Suppressor macrophage (primary cell): Measurements from ENCODE around the gene EML6.
"Not testable (repeated sequence)": the region's sequence is repeated elsewhere in the genome, so short reads cannot be mapped to it uniquely, and the experiment has no call there.

Experiments used
- DNase-seq, 4 experiments: peaks; one replicate each; pipeline ENCODE4 v3.0.0-alpha.2; 2020 to 2022

EML6 gene

GRCh38 chr2:54853616-54854310 is 130.3 kb downstream of the EML6 start:
- no peak for DNase-seq

- no peak for DNase-seq
These were observed 132.0 kb downstream of the EML6 start for GRCh38 chr2:54855434-54855833.

GRCh38 chr2:54858021-54858681 is 134.7 kb downstream of the EML6 start:
- peak in 2 of 4 experiments; percentile 4 to 22 for DNase-seq

GRCh38 chr2:54859416-54859815 is 136.0 kb downstream of the EML6 start:
- DNase-seq = no peak

- DNase-seq = no peak
These were observed 136.7 kb downstream of the EML6 start for GRCh38 chr2:54859997-54860701.

GRCh38 chr2:54862229-54862628 is 138.8 kb downstream of the EML6 start:
- DNase-seq = no peak

- DNase-seq = no peak
These were observed 139.3 kb downstream of the EML6 start for GRCh38 chr2:54862742-54863141.

- no peak for DNase-seq
These were observed 140.2 kb downstream of the EML6 start for GRCh38 chr2:54863660-54864059.

- no peak for DNase-seq
These were observed 140.6 kb downstream of the EML6 start for GRCh38 chr2:54864096-54864495.

- DNase-seq = peak in 3 of 4 experiments; percentile 5 to 18 (median 13)
These were observed 141.3 kb downstream of the EML6 start for GRCh38 chr2:54864727-54865126.

- no peak for DNase-seq
These were observed 142.7 kb downstream of the EML6 start for GRCh38 chr2:54866179-54866578.

- DNase-seq = peak in 2 of 4 experiments; percentile 19 to 20
These were observed 143.4 kb downstream of the EML6 start for GRCh38 chr2:54866868-54867267.

- DNase-seq = no peak
These were observed 144.0 kb downstream of the EML6 start for GRCh38 chr2:54867457-54867856.

- DNase-seq = peak; percentile 8 to 40 (median 16)
These were observed 148.1 kb downstream of the EML6 start for GRCh38 chr2:54871457-54872107.

- DNase-seq = no peak
These were observed 149.3 kb downstream of the EML6 start for GRCh38 chr2:54872780-54873179.

GRCh38 chr2:54873236-54873635 is 149.8 kb downstream of the EML6 start:
- not testable (repeated sequence) for DNase-seq

- DNase-seq = no peak
These were observed 153.3 kb downstream of the EML6 start for GRCh38 chr2:54876764-54877163.

GRCh38 chr2:54878182-54878581 is 154.7 kb downstream of the EML6 start:
- no peak for DNase-seq

- DNase-seq = no peak
These were observed 155.6 kb downstream of the EML6 start for GRCh38 chr2:54879032-54879431.

GRCh38 chr2:54879598-54880332 is 156.3 kb downstream of the EML6 start:
- no peak for DNase-seq

- peak; percentile 3 to 45 (median 27) for DNase-seq
These were observed 157.0 kb downstream of the EML6 start for GRCh38 chr2:54880428-54880827.

- DNase-seq = no peak
These were observed 158.3 kb downstream of the EML6 start for GRCh38 chr2:54881759-54882158.
